ENCODE data around the gene MYDGF. TPM values are rescaled to one million over a fixed set of nuclear protein-coding genes. Genes with fewer than 3 reads are reported as not detected.

Gene MYDGF
- total RNA-seq, 4 donors from 2014 or later = 33.2 to 52.5 (median 41.5) TPM

DNA sequence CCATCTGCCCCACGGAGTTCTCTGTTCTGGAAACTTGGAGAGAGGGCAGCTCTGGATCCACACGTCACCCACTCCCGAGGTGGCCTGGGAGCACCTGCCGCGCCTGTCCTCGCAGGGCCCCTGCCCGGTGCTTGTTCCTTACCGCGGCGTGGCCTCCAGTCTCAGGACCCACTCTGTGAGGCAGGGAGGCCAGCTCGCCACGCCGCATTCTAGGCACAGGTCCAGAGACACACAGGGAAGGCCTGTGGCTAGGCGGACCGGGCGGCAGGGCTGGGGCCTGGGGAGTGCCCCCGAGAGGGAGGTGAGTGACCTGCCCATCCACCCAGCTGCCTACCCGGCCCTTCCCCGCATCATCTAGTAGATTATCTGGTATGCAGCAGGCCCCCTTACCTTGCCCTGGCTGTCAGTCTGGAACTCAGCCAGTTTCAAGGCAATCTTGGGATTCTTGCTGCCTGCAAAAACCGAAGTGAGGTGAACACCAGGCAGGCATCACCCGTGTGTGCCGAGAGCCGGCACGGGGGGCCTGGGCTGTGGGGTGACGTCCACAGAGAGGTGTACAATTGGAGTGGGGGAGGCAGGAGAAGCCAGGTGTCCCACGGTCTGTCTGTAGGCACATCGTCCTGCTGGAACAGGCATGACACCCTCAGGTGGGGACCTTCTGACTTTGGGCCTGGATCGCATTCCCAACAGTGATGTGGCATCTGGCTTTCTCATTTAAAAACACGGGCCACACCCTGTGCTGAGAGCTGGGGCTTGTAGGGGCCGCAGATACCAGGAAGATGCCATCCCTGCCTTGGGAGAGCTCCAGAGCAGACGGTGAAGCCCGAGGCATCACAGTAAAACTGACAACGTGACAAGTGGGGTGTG is 29.9 kb upstream of the MYDGF start:
- no peak for TF ChIP-seq POLR2A (IDR thresholded peaks at IDR 0.05)
- TF ChIP-seq, protein P1, sequence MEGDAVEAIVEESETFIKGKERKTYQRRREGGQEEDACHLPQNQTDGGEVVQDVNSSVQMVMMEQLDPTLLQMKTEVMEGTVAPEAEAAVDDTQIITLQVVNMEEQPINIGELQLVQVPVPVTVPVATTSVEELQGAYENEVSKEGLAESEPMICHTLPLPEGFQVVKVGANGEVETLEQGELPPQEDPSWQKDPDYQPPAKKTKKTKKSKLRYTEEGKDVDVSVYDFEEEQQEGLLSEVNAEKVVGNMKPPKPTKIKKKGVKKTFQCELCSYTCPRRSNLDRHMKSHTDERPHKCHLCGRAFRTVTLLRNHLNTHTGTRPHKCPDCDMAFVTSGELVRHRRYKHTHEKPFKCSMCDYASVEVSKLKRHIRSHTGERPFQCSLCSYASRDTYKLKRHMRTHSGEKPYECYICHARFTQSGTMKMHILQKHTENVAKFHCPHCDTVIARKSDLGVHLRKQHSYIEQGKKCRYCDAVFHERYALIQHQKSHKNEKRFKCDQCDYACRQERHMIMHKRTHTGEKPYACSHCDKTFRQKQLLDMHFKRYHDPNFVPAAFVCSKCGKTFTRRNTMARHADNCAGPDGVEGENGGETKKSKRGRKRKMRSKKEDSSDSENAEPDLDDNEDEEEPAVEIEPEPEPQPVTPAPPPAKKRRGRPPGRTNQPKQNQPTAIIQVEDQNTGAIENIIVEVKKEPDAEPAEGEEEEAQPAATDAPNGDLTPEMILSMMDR (IDR thresholded peaks at IDR 0.05) = no peak
- Histone ChIP-seq H3K36me3 (peaks cover 29 to 100% (median 48%) of the 10 kb centered on the region in 3 donors), H3K9me3 (no peaks in the 10 kb centered on the region), H3K4me3 (no peak overlapping the region), H3K4me1 (peaks cover 0 to 15% (median 1%) of the 10 kb centered on the region in 3 donors), H3K27me3 (no peaks in the 10 kb centered on the region), H3K27ac (no peak overlapping the region)
- 68 to 91% methylated on average over 10 to 11 of the region's 33 CpGs for WGBS, 2 donors
- DNase-seq = no peak
- intact Hi-C loops (cut with DNase I) = no loop called here

- intact Hi-C loops (cut with DNase I) = no loop called here
- H3K36me3 ChIP-seq = peaks cover 32 to 100% (median 64%) of the 10 kb centered on the region in 3 donors
- TF ChIP-seq, protein P1 (IDR thresholded peaks at IDR 0.05) = no peak
- TF ChIP-seq POLR2A (IDR thresholded peaks at IDR 0.05) = no peak
Measured at GRCh38 chr19:4697304-4697703, 27.2 kb upstream of the MYDGF start.

DNA sequence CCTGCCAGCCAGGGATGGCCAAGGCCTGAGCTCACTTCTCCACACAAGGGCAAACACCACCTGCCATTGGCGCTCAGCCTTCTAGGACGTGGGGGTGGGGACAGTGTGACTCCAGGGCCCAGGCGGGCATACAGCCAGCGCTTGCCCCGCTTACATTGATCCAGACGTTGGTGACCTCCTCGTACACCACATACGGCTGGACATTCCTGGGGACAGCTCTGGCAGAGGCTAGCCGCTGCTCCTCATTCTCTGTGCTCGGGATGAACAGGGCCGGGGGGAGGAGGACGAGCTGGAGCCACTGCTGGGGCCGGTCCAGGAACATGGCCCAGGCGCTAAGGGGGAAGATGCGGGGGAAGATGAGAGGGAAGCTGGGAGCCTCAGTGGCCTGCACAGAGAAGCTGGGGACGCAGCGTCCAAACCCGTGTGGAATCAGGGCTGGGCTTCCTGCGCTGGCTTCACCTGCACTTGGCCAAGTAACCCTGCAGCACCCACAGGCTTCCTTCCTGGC is 25.1 kb upstream of the MYDGF start:
- H3K9me3 ChIP-seq = no peaks in the 10 kb centered on the region
- H3K36me3 ChIP-seq = peaks cover 25 to 100% (median 58%) of the 10 kb centered on the region in 3 donors
- H3K27ac ChIP-seq = peak overlapping the region; percentile 84 to 90 (median 86)
- intact Hi-C loops (cut with DNase I) = no loop called here
- 80 to 94% methylated on average over 11 to 13 of the region's 19 CpGs for whole genome bisulfite sequencing, 2 donors
- no peak for TF ChIP-seq POLR2A (IDR thresholded peaks at IDR 0.05)
- TF ChIP-seq, protein P1 (IDR thresholded peaks at IDR 0.05) = no peak
- H3K4me3 ChIP-seq = no peak overlapping the region
- H3K27me3 ChIP-seq = no peaks in the 10 kb centered on the region
- DNase-seq = no peak
- H3K4me1 ChIP-seq = peaks cover 7 to 37% (median 16%) of the 10 kb centered on the region in 3 donors

More at GRCh38 chr19:4697304-4697703, 27.2 kb upstream of the MYDGF start:
- no peak for DNase-seq
- peak overlapping the region in 1 of 4 donors; percentile 6 for H3K27ac ChIP-seq
- H3K4me1 ChIP-seq = peaks cover 7 to 37% (median 16%) of the 10 kb centered on the region in 3 donors
- 64% methylated on average over 7 of the region's 14 CpGs; no CpG with 5 or more reads in 1 of the 2 donors for WGBS, 2 donors
- no peaks in the 10 kb centered on the region for H3K27me3 ChIP-seq
- no peaks in the 10 kb centered on the region for H3K9me3 ChIP-seq
- H3K4me3 ChIP-seq = no peak overlapping the region

DNA sequence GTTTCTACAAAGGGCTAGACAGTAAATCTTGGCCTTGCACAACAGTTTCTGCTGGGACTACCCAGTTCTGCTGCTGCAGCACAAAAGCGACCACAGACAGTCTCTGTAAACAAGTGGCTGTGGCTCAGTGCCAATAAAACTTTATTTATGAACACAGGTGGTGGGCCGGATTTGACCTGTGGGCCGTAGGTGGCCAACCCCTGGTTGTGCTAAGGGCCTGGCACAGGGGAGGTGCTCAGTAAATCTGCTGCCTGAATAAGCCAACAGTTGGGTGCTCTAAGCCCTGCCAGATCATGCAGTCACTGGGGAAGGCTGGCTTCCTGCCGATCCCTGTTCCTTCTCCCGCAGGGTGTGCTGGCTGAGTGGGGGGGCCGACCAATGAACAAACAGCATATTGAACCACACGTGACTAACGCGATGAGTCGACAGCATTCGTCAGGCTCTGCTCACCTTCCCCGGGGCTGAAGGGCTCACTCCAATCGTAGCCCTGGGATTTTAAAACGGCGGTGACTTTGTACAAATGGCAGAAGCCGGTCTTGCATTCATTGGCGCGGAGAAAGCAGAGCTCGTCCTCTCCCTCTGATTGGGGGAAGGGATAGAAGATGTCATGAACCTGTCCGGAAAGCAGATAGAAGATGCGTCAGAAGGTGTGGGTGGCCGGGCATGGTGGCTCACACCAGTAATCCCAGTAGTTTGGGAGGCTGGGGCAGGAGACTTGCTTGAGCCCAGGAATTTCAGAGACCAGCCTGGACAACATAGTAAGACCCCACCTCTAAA is 24.3 kb upstream of the MYDGF start:
- Histone ChIP-seq H3K9me3 (no peaks in the 10 kb centered on the region), H3K27ac (peak overlapping the region; percentile 84 to 90 (median 86)), H3K4me1 (peaks cover 7 to 37% (median 16%) of the 10 kb centered on the region in 3 donors), H3K4me3 (no peak overlapping the region), H3K27me3 (no peaks in the 10 kb centered on the region), H3K36me3 (peaks cover 23 to 100% (median 61%) of the 10 kb centered on the region in 3 donors)
- intact Hi-C loops (cut with DNase I) = no loop called here
- WGBS, 2 donors = 36 to 54% methylated on average over 6 to 10 of the region's 22 CpGs
- TF ChIP-seq POLR2A (IDR thresholded peaks at IDR 0.05) = no peak
- TF ChIP-seq, protein P1 (IDR thresholded peaks at IDR 0.05) = no peak
- DNase-seq = peak; percentile 26

Measured in esophagus squamous epithelium (tissue), 5 donors.